Thymus (tissue), 11 donors: Measurements from ENCODE around the gene LRR1. TPM values are rescaled to one million over a fixed set of nuclear protein-coding genes. Genes with fewer than 3 reads are reported as not detected.
"Not testable (repeated sequence)": the region's sequence is repeated elsewhere in the genome, so short reads cannot be mapped to it uniquely, and the experiment has no call there.

Source experiments
- DNase-seq, 9 donors: peaks; one replicate each; pipeline ENCODE4 v3.0.0-alpha.2; 2013; ENCODE audit warnings: low spot score in 9 of 9, low read depth in 6 of 9, missing footprints in 1 of 9
- H3K27ac ChIP-seq, 2 donors: one replicate each; pipeline ENCODE4 v1.5.1; 2013; ENCODE audit warnings: control low read depth in 1 of 2, low read depth in 1 of 2, low read length in 1 of 2, mild to moderate bottlenecking in 1 of 2, moderate library complexity in 1 of 2
- H3K27me3 ChIP-seq, 2 donors: one replicate each; pipeline ENCODE4 v1.5.1; 2013; ENCODE audit warnings: low read length in 1 of 2; ENCODE audit not compliant: control insufficient read depth in 2 of 2, insufficient read depth in 1 of 2
- H3K36me3 ChIP-seq, 2 donors: one replicate each; pipeline ENCODE4 v1.5.1; 2013; ENCODE audit warnings: low read length in 1 of 2, mild to moderate bottlenecking in 1 of 2, moderate library complexity in 1 of 2; ENCODE audit not compliant: control insufficient read depth in 2 of 2, insufficient read depth in 2 of 2
- H3K4me1 ChIP-seq, 2 donors: one replicate each; pipeline ENCODE4 v1.5.1; 2013; ENCODE audit warnings: low read length in 2 of 2; ENCODE audit not compliant: control insufficient read depth in 2 of 2, insufficient read depth in 2 of 2
- H3K4me3 ChIP-seq, 2 donors: one replicate each; pipeline ENCODE4 v1.5.1; 2013; ENCODE audit warnings: low read length in 2 of 2, control low read depth in 1 of 2, mild to moderate bottlenecking in 1 of 2
- H3K9me3 ChIP-seq, 2 donors: one replicate each; pipeline ENCODE4 v1.5.1; 2013; ENCODE audit warnings: low read length in 1 of 2, mild to moderate bottlenecking in 1 of 2; ENCODE audit not compliant: control insufficient read depth in 2 of 2, insufficient read depth in 1 of 2
- WGBS: extraction: QIAGEN DNeasy Blood & Tissue Kit; methylation state at CpG from one replicate; pipeline ENCODE4 v1.1.7; 2013; 5-methylcytosine and 5-hydroxymethylcytosine counted together
- polyA plus RNA-seq: library from polyadenylated mRNA; stranded (reverse); fragments of 200-250 nt; gene quantifications from one replicate; pipeline ENCODE4 v1.2.3, GENCODE V29; 2013
- total RNA-seq: library from RNA; stranded (reverse); fragments of 120-200 nt; gene quantifications from one replicate; pipeline ENCODE4 v1.2.4, GENCODE V29; 2013
- donor health status: healthy.

The LRR1 gene
- total and polyA plus RNA-seq, 2 donors, result 17.0 to 46.1 TPM

DNA sequence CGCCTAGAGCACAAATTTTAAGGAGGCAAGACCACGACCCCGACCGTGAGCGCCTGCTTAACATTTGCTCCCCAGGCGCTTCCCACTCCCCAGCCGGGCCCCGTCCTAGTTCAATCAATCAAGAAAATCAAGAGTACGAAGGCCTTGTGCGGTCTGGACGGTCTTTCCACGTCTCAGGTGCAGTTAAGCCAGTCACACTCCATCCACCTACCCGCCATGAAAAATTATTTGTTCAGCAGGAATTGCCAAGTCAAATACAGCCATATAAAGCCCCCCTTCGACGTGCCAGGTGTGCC is 603 bp upstream of the LRR1 start:
- peaks cover 0 to 16% of the 10 kb centered on the region in 2 donors for H3K4me1 ChIP-seq
- no peaks in the 10 kb centered on the region for H3K27me3 ChIP-seq
- no peaks in the 10 kb centered on the region for H3K9me3 ChIP-seq
- H3K4me3 ChIP-seq, result peak overlapping the region; percentile 65 to 88
- H3K27ac ChIP-seq, result peak overlapping the region; percentile 94 to 99
- peak in 1 of 9 donors; percentile 60 for DNase-seq
- peaks cover 0 to 17% of the 10 kb centered on the region in 2 donors for H3K36me3 ChIP-seq
- WGBS, result under 1% methylated on average over 15 of the region's 15 CpGs

DNA sequence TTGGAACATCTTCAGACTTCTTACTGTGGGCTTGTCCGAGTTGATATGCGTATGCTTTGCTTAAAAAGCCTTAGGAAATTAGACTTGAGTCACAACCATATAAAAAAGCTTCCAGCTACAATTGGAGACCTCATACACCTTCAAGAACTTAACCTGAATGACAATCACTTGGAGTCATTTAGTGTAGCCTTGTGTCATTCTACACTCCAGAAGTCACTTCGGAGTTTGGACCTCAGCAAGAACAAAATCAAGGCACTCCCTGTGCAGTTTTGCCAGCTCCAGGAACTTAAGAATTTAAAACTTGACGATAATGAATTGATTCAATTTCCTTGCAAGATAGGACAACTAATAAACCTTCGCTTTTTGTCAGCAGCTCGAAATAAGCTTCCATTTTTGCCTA is 8.8 kb downstream of the LRR1 start:
- Histone ChIP-seq H3K9me3 (no peaks in the 10 kb centered on the region), H3K27ac (no peak overlapping the region), H3K4me1 (no peaks in the 10 kb centered on the region), H3K36me3 (peaks cover 8 to 59% of the 10 kb centered on the region in 2 donors), H3K4me3 (no peak overlapping the region), H3K27me3 (no peaks in the 10 kb centered on the region)
- no peak for DNase-seq
- 98% methylated on average over 6 of the region's 6 CpGs for WGBS

DNA sequence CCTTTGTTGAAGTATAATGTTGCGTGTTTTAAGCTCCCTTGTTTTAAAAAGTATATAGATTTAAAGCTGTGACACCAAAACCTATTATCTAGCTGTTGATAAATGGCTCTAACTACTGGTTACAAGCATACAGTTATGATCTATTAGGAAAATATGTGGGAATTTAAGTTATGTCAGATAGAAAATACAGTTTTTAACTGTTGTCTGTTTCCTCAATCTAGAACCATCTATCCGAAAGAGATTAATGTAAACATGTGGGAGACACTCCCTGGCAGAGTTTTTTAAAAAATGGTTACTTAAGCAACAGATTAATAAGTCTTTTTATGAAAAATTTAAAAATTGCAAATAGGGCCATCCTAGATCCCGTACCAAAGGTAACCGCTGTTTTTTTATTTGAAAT is 13.5 kb downstream of the LRR1 start:
- H3K4me1 ChIP-seq, result no peaks in the 10 kb centered on the region
- no peak overlapping the region for H3K4me3 ChIP-seq
- WGBS, result 98% methylated on average over 4 of the region's 4 CpGs
- H3K36me3 ChIP-seq, result peaks cover 9 to 53% of the 10 kb centered on the region in 2 donors
- H3K27me3 ChIP-seq, result no peaks in the 10 kb centered on the region
- DNase-seq, result no peak
- no peak overlapping the region for H3K27ac ChIP-seq
- no peaks in the 10 kb centered on the region for H3K9me3 ChIP-seq

DNA sequence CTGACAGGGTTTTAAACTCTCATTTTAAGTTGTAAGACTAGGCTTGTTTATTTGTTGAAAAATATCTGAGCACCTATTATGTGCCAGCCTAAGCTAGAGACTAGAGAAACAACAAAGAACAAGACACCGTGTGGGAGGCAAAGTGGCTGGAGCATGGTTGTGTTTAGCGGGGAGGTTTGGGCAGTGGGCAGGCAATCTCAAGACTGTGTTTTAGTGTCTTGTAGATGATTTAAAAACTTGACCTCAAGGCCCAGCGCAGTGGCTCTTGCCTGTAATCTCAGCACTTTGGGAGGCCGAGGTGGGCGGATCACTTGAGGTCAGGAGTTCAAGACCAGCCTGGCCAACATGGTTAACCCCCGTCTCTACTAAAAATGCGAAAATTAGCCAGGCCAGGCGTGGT is 13.9 kb downstream of the LRR1 start:
- no peaks in the 10 kb centered on the region for H3K9me3 ChIP-seq
- H3K36me3 ChIP-seq, result peaks cover 12 to 55% of the 10 kb centered on the region in 2 donors
- no peak for DNase-seq
- 99% methylated on average over 8 of the region's 8 CpGs for WGBS
- no peak overlapping the region for H3K4me3 ChIP-seq
- no peaks in the 10 kb centered on the region for H3K4me1 ChIP-seq
- H3K27ac ChIP-seq, result no peak overlapping the region
- H3K27me3 ChIP-seq, result no peaks in the 10 kb centered on the region

DNA sequence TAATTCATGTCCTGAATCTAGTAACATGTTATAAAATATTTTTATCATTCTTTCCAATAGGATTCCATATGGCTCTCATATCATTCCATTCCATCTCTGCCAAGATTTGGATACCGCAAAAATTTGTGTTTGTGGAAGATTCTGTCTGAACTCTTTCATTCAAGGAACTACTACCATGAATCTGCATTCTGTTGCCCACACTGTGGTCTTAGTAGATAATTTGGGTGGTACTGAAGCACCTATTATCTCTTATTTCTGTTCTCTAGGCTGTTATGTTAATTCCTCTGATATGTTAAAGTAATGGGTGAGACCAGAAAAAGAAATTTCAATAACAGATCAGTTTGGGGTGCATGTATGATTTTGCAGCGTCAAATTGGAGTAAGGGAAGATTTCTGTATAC is 15.5 kb downstream of the LRR1 start:
- Histone ChIP-seq H3K4me1 (peaks cover under 1 to 4% of the 10 kb centered on the region in 2 donors), H3K27ac (no peak overlapping the region), H3K36me3 (peaks cover 18 to 55% of the 10 kb centered on the region in 2 donors), H3K27me3 (no peaks in the 10 kb centered on the region), H3K9me3 (no peaks in the 10 kb centered on the region), H3K4me3 (no peak overlapping the region)
- 95% methylated on average over 2 of the region's 2 CpGs for WGBS
- no peak for DNase-seq

DNA sequence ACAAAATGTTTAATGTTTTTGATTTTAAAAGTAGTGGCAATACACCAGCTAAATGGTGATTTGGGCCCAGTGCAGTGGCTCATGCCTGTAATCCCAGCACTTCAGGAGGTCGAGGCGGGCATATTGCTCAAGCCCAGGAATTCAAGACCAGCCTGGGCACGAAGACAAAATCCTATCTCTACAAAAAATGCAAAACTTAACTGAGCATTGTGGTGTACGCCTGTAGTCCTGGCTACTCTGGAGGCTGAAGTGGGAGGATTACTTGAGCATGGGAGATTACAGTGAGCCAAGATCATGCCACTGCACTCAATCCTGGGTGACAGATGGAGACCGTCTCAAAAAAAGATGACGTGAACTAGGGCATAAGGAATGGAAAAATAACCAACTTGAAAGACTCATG is 17.0 kb downstream of the LRR1 start:
- Histone ChIP-seq H3K9me3 (no peaks in the 10 kb centered on the region), H3K36me3 (peaks cover 19 to 49% of the 10 kb centered on the region in 2 donors), H3K4me1 (peaks cover 4 to 11% of the 10 kb centered on the region in 2 donors), H3K27ac (no peak overlapping the region), H3K4me3 (no peak overlapping the region), H3K27me3 (no peaks in the 10 kb centered on the region)
- 98% methylated on average over 6 of the region's 6 CpGs for WGBS
- no peak for DNase-seq

DNA sequence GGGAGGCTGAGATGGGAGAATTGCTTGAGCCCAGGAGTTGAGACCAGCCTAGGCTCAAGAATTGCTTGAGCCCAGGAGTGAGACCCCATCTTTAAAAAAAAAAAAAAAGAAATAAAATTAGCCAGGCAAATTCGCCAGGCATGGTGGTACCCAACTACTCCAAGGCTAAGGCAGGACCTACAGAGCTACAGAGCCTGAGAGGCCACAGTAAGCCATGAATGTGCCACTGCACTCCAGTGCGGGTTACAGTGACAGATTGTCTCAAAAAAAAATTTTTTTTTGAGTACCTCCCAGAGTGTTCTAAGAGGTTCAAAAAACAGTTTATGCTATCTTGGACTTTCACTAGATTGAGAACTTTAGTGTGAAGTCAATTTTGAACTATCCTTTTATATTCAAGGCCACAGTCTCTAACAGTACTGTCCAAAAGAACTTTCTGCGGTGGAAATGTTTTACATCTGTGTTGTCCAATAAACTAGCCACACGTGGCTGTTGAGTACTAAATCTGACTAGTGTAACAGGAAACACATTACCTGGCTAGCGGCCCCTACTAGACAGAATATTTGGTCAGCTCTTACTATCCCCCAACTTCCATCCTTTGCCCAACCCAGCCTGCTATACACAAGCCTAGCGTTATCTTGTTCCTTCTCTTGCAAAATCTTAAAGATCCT is 19.2 kb downstream of the LRR1 start:
- H3K36me3 ChIP-seq, result peaks cover 23 to 42% of the 10 kb centered on the region in 2 donors
- H3K27me3 ChIP-seq, result no peaks in the 10 kb centered on the region
- 98% methylated on average over 6 of the region's 6 CpGs for WGBS
- H3K9me3 ChIP-seq, result no peaks in the 10 kb centered on the region
- H3K27ac ChIP-seq, result no peak overlapping the region
- DNase-seq, result no peak
- H3K4me1 ChIP-seq, result peaks cover 13 to 22% of the 10 kb centered on the region in 2 donors
- H3K4me3 ChIP-seq, result no peak overlapping the region

DNA sequence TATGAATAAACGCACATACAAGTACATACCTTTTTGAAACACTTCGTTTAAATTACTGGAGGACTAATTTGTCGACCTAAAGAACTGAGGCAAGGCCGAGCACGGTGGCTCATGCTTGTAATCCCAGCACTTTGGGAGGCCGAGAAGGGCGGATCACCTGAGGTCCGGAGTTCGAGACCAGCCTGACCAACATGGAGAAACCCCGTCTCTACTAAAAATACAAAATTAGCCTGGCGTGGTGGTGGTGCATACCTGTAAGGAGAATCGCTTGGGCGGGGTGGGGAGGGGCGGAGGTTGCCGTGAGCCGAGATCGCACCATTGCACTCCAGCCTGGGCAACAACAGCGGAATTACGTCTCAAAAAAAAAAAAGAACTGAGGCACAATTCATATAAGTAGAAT is 20.5 kb downstream of the LRR1 start:
- DNase-seq, H3K27me3 ChIP-seq, H3K9me3 ChIP-seq: not testable (repeated sequence)
- H3K4me1 ChIP-seq, result peaks cover 16 to 22% of the 10 kb centered on the region in 2 donors
- H3K36me3 ChIP-seq, result peaks cover 23 to 35% of the 10 kb centered on the region in 2 donors
- H3K27ac ChIP-seq, result peak overlapping the region; percentile 18 to 98
- 90% methylated on average over 19 of the region's 19 CpGs for WGBS
- peak overlapping the region; percentile 74 to 96 for H3K4me3 ChIP-seq

DNA sequence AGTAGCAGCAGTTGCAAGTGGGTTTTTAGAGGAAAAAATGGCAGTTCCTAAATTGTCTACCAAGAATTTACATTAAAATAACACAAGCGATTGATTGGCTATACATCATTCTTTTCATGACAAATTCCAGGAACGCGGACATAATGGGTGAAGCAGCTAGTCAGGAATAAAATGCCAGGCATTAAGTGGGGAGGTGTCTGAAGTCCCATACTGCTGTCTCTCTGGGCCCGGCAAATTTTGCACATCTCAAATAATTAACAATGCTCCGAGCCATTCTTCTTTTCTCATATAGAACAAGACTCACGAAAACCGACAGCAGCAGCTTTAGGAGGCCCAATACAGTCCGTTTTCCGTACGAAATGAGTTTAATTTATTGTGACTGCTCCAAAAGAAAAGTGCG is 21.0 kb downstream of the LRR1 start:
- Histone ChIP-seq H3K4me3 (peak overlapping the region; percentile 74 to 96), H3K4me1 (peaks cover 16 to 22% of the 10 kb centered on the region in 2 donors)
- DNase-seq, result peak in 1 of 9 donors; percentile 28

More for the DNA sequence above, 21.0 kb downstream of the LRR1 start:
- Histone ChIP-seq H3K9me3 (no peaks in the 10 kb centered on the region), H3K27me3 (no peaks in the 10 kb centered on the region), H3K36me3 (peaks cover 23 to 32% of the 10 kb centered on the region in 2 donors), H3K27ac (peak overlapping the region; percentile 98 to 100)
- 5% methylated on average over 11 of the region's 11 CpGs for WGBS
